Tibial nerve (tissue), 3 donors: ENCODE data around the gene LGI4.

ENCODE experiments used
- POLR2A ChIP-seq, 2 donors: fragments of 450-650 bp; IDR thresholded peaks; one replicate each; pipeline ENCODE4 v1.6.1; 2017; ENCODE audit warnings: antibody characterized with exemption in 2 of 2, mild to moderate bottlenecking in 2 of 2, moderate library complexity in 2 of 2
- TF ChIP-seq, protein P1 (sequence below), 5 experiments: fragments of 200-600 bp in 3 of 5; fragments of 450-650 bp in 2 of 5; sonication (generic) in 3 of 5; IDR thresholded peaks; one replicate each; pipeline ENCODE4 v1.5.1; 2016 to 2019; ENCODE audit warnings: antibody characterized with exemption in 5 of 5, mild to moderate bottlenecking in 3 of 5, moderate library complexity in 2 of 5

GRCh38 chr19:35110974-35111373, 23.9 kb downstream of the LGI4 start:
- TF ChIP-seq POLR2A (IDR thresholded peaks at IDR 0.05), result no peak
- TF ChIP-seq, protein P1, sequence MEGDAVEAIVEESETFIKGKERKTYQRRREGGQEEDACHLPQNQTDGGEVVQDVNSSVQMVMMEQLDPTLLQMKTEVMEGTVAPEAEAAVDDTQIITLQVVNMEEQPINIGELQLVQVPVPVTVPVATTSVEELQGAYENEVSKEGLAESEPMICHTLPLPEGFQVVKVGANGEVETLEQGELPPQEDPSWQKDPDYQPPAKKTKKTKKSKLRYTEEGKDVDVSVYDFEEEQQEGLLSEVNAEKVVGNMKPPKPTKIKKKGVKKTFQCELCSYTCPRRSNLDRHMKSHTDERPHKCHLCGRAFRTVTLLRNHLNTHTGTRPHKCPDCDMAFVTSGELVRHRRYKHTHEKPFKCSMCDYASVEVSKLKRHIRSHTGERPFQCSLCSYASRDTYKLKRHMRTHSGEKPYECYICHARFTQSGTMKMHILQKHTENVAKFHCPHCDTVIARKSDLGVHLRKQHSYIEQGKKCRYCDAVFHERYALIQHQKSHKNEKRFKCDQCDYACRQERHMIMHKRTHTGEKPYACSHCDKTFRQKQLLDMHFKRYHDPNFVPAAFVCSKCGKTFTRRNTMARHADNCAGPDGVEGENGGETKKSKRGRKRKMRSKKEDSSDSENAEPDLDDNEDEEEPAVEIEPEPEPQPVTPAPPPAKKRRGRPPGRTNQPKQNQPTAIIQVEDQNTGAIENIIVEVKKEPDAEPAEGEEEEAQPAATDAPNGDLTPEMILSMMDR (IDR thresholded peaks at IDR 0.05), result no peak
